Measurements from ENCODE around the gene SLIT3.

DNA sequence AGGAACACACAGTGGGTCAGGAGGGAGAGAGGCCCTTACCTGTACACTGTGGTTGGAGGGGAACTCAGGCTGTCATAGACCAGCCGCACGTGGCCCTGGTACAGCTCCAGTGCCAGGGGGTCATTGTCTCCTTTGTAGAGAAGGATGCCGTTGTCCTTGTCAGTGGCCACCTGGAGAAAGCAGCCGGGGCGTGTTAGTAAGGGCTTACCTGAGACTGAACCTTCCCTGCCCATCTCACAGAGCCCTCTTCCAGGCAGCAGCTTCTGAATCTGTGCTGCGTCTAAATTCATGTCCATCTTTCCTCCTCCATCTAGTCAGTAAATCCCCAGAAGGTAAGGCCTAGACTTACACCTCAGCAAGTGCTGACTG, 617.0 kb downstream of the SLIT3 start:
- TF ChIP-seq, protein P1, sequence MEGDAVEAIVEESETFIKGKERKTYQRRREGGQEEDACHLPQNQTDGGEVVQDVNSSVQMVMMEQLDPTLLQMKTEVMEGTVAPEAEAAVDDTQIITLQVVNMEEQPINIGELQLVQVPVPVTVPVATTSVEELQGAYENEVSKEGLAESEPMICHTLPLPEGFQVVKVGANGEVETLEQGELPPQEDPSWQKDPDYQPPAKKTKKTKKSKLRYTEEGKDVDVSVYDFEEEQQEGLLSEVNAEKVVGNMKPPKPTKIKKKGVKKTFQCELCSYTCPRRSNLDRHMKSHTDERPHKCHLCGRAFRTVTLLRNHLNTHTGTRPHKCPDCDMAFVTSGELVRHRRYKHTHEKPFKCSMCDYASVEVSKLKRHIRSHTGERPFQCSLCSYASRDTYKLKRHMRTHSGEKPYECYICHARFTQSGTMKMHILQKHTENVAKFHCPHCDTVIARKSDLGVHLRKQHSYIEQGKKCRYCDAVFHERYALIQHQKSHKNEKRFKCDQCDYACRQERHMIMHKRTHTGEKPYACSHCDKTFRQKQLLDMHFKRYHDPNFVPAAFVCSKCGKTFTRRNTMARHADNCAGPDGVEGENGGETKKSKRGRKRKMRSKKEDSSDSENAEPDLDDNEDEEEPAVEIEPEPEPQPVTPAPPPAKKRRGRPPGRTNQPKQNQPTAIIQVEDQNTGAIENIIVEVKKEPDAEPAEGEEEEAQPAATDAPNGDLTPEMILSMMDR (IDR thresholded peaks at IDR 0.05; ENCODE audit: borderline replicate concordance, extremely low read depth, low read length, poor library complexity, severe bottlenecking) = no peak
- TF ChIP-seq EZH2 (IDR thresholded peaks at IDR 0.05; ENCODE audit: borderline replicate concordance, low read depth, low read length, severe bottlenecking) = no peak

Data from DND-41 (cell line).